COLO829 (cell line): Measurements from ENCODE around the gene MB21D2.
"Not testable (repeated sequence)": the region's sequence is repeated elsewhere in the genome, so short reads cannot be mapped to it uniquely, and the experiment has no call there.

Experiments used
- DNase-seq: peaks from one replicate; pipeline ENCODE4 v3.0.0; 2012; ENCODE audit warnings: low spot score

Gene MB21D2

GRCh38 chr3:192917404-192918274, at the start of gene MB21D2:
Gene MB21D2 (minus strand): TSS chr3:192917856. CDS start chr3:192917840, 16 bp downstream.
- DNase-seq: no peak

GRCh38 chr3:192964959-192965719, 47.5 kb upstream of the MB21D2 start:
- DNase-seq: not testable (repeated sequence)

- no peak for DNase-seq
These were observed 42.1 kb upstream of the MB21D2 start for GRCh38 chr3:192959773-192960172.

- DNase-seq: no peak
These were observed 40.7 kb upstream of the MB21D2 start for GRCh38 chr3:192958219-192958872.

- DNase-seq: no peak
These were observed 39.9 kb upstream of the MB21D2 start for GRCh38 chr3:192957441-192958021.

- DNase-seq: no peak
These were observed 36.3 kb upstream of the MB21D2 start for GRCh38 chr3:192953926-192954325.

- no peak for DNase-seq
These were observed 29.8 kb upstream of the MB21D2 start for GRCh38 chr3:192947421-192947820.

- DNase-seq: no peak
These were observed 25.7 kb upstream of the MB21D2 start for GRCh38 chr3:192943393-192943792.

GRCh38 chr3:192942625-192943024, 25.0 kb upstream of the MB21D2 start:
- DNase-seq: no peak

- no peak for DNase-seq
These were observed 22.5 kb upstream of the MB21D2 start for GRCh38 chr3:192940129-192940528.

- no peak for DNase-seq
These were observed 17.8 kb upstream of the MB21D2 start for GRCh38 chr3:192935441-192935840.

GRCh38 chr3:192933779-192934460, 16.3 kb upstream of the MB21D2 start:
- DNase-seq: no peak

GRCh38 chr3:192933259-192933658, 15.6 kb upstream of the MB21D2 start:
- DNase-seq: no peak

- no peak for DNase-seq
These were observed 14.2 kb upstream of the MB21D2 start for GRCh38 chr3:192931825-192932224.

GRCh38 chr3:192930577-192930976, 12.9 kb upstream of the MB21D2 start:
- no peak for DNase-seq

- no peak for DNase-seq
These were observed 12.3 kb upstream of the MB21D2 start for GRCh38 chr3:192929755-192930547.

- DNase-seq: no peak
These were observed 11.5 kb upstream of the MB21D2 start for GRCh38 chr3:192929146-192929545.

GRCh38 chr3:192928720-192929119, 11.1 kb upstream of the MB21D2 start:
- DNase-seq: no peak

- DNase-seq: no peak
These were observed 10.4 kb upstream of the MB21D2 start for GRCh38 chr3:192928016-192928415.

- no peak for DNase-seq
These were observed 9.4 kb upstream of the MB21D2 start for GRCh38 chr3:192927016-192927415.

- DNase-seq: no peak
These were observed 6.1 kb upstream of the MB21D2 start for GRCh38 chr3:192923731-192924130.
